Bone marrow (tissue), 2 donors: ENCODE results near the gene CA4.

Source experiments
- DNase-seq, 2 donors: peaks; one replicate each; lab custom pipeline; 2025; lab: John Stamatoyannopoulos, UW

CA4 gene

DNA sequence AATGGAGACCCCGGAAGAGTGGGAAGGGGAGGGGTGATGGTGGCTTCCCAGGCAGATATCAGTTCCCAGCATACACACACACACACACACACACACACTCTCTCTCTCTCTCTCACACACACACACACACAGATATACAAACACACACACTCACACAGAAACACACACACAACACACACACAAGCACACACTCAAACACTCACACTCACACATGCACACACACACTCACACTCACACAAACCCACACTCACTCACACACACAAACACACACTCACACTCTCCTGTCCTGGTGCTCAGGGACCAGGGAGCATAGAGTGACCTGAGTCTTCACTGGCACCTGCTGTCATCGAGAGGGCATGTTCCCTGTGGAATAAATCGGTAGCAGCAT, 5.6 kb downstream of the CA4 start:
- DNase-seq = no peak

DNA sequence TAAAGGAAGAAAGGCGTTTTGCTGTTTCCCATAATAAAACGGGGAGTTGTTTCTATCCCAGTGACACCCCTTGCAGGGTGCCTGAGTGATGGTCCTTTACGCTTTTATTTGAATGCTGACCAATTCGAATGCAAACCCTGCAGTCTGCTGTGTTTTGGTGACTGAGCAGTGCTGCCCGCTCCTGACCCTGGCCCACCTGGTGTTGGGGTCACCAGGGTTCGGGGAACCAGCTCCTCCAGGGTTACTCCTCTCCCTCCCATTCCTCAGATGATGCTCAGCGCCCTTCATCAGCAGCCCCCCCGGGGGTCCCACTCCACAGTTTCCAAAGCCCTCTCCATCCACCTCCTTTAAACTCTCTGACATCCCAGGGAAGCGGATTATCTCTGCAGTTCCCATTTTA, 6.0 kb downstream of the CA4 start:
- DNase-seq = no peak

DNA sequence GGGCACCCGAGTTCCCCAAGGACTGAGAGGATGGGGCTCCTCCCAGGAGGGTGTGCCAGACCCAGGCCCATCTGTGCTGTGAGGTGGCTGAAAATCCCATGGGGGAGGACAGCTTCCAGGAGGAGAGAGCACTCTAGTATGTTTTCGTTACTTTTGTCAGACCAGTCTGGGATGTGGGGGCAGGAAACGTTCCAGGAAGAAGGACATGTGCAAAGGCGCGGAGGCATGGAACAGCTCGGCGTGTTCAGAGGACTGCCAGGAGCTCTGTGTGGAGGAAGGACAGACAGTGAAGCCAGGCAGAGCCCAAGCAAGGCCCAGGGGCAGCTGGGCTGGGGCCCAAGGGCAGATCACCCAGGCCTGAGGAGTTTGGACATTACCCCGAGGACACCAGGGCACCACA, 7.0 kb downstream of the CA4 start:
- DNase-seq = no peak

DNA sequence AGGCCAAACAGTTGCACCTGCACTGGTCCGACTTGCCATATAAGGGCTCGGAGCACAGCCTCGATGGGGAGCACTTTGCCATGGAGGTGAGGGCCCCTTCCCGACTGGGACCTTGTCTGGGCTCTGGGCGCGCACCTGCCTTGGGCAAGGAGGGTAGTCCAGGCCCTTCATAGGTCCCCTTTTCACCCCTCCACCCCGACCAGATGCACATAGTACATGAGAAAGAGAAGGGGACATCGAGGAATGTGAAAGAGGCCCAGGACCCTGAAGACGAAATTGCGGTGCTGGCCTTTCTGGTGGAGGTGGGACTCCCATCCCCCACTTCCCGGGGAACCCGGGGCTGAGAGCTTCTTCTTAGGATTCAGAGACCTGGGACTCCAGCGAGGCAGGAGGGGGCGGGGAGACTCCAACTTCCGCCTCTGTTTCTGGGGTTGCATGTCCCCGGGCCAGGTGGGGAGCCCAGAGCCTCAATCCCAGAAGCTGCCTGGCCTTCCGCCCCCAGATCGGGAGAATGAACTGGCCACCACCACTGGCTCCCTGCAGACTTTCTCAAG, 7.8 kb downstream of the CA4 start:
- no peak for DNase-seq

DNA sequence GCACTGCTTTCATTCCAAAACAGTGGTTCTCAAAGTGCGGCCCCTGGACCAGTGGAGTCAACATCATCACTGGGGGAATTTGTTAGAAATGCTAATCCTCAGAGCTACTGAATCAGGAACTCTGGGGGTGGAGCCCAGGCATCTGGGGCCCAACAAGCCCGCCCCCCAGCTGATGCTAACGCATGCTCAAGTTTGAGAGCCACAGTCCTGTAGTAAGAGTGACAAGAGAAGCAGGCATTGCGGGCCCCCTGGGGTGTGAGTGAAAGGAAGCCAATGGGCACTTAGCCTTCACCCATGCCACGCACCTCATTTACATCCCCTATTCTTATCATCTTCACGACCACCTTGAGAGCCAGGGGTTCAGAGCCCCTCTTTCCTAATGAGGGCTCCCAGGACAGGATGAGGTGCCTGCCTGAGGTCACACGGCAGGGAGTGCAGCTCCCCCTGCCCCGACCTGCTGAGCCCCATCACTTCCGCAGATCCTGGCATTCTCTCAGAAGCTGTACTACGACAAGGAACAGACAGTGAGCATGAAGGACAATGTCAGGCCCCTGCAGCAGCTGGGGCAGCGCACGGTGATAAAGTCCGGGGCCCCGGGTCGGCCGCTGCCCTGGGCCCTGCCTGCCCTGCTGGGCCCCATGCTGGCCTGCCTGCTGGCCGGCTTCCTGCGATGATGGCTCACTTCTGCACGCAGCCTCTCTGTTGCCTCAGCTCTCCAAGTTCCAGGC, 9.1 kb downstream of the CA4 start:
- no peak for DNase-seq

DNA sequence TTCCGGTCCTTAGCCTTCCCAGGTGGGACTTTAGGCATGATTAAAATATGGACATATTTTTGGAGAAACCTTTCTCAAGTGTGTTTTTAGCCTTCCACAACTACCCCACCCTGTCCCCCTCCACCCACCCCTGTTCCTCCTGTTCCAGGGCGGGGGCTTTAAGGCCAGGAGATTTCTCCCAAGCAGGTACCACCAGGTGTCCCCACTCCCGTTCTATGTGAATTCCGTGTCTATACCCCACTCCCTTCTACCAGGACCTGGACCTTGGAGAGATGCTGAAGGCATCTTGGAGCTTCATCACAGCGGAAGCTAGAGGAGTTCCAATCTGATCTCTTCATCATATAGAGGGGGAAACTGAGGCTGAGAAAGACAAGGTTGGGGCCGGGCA, 9.7 kb downstream of the CA4 start:
- DNase-seq = no peak

DNA sequence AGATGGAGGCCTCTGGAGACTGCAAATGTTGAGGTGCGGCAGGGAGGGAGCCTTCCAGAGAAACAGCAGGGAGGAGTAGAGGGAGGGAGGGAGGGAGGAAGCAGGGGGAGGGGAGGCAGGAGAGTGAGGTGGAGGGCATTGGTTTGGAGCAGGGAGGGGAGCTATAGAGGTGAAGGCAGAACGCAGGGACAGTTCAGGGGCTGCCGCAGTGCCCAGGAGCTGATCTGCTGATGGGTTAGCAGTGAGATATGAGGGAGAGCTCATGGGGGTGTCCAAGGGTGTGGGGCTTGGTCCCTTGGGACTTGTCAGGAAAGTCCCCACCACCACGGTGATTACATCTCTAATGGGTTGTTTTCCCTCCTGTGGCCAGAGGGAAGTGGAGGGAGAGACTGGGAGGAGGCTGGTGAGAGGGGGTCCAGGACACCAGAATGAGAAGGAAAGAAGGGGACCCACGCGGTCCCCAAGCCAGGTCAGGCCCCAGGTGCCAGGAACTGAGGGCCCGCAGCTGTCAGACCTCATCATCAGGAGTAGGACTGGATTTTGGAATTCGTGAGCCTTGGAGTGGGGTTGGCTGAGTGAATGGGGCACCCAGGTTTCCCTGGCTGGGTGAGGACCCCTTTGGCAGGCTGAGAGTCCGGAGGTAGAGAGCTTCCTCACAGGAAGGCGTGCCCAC, 11.2 kb downstream of the CA4 start:
- no peak for DNase-seq

DNA sequence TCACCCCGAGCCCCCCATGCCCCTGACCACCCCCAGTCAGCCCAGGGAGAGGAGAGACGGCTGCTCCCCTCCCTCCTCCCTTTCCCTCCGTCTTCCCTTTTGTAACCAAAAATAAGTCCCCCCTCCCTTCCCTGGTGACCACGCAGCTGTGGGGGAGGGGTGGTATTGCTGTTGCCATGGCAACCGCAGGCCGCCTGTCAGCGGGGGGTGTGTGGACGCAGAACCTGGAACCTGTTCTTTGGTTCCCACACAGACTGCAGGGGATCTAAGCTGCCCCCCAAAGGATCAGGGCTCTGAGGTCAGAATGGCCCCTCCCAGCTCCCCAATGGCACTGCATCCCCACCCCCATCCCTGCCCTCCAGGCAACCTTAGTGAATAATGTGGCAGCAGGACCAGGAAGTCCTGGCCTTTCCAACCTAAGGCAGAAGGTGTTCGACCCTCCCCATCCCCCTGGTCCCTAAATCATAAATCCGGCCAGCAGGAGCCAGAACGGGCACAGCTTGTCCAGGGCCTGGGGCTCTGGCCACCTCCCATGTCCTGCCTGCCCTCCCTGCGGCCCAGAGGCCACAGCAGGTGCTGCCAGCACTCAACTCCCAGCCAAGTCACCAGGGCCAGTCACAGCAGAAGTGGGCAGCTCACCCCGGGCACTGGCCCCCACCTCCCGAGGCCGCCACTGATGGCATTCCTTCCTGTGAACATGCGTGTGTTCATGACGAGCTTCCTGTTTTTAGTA, 12.0 kb downstream of the CA4 start:
- DNase-seq = peak in 1 of 2 donors; percentile 47

DNA sequence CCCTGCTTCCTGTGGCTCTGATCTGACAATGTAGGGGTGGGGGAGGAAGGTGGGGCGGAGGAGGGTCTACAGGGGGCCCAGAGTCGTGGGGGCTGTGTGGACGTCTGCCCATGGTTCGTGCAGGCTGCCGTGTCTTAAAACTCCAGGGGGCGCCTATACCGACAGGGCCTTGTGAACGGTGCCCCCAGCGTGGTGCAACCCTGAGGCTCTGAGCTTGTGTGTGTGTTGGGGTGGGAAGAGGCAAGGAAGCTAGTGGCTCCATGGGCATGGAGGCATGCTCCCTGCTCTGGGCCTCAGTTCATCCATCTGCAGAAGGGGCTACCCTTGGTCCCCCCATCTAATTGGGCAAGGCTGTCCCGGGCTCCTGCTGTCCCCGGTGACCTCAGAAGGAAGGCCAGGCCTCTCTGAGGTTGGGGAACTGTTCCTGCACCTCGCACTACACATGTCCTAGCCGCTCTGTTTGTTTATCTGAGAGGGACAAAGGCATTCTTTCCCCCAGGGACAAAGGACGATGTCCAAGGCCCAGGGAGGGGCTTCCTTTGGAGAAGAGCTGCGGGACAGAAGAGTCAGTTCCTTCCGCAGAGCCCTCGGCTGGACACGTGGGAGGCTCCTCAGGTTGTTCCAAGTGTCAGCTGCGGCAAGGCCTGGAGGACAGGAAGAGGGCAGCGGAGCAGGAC, 13.5 kb downstream of the CA4 start:
- DNase-seq = no peak

DNA sequence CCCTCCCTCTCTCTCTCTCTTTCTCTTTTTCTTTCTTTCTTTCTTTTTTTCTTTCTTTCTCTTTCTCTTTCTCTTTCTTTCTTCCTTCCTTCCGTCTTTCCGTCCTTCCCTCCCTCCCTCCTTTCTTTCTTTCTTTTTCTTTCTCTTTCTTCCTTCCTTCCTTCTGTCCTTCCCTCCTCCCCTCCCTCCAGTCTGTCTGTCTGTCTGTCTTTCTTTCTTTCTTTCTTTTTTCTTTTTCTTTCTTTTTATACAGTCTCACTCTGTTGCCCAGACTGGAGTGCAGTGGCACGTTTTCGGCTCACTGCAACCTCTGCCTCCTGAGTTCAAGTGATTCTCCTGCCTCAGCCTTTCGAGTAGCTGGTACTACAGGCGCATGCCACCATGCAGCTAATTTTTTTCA, 14.4 kb downstream of the CA4 start:
- no peak for DNase-seq

DNA sequence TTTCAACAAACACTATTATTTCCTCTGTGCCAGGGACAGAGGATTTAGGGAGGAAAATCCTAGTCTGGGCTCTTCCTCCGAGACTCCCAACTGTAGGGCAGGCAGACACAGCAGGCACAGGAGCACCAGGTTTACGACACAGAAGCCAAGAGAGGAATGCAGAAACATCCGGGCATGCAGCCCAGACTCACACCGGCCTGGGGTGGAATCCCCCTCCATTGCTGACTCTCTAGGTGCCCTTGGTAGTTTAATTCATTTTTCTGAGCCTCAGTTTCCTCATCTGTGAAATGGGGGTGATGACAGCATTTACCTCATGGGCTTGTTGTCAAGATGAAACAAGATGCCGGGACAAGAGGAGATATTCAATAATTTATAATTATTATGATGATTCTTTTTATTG, 14.9 kb downstream of the CA4 start:
- DNase-seq = no peak

DNA sequence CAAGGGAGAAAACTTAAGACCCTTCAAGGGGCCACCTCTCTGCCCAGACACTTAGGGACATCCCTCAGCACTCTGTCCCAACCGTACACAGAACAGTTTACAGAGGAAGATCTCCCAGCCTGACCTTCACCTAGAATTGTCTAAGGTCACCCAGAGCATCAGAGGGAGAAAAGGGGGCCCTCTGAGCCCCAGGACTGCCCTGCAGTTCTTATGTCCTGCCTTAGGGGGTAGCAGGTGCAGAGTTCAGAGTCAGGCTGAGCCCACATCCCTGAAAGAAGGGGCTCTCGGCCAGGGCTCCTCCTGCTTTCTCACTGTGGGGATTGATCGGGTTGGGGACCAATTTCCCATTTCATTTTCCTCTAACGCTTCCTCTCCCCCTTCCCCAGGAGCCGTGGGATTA, 15.4 kb downstream of the CA4 start:
- DNase-seq = no peak

DNA sequence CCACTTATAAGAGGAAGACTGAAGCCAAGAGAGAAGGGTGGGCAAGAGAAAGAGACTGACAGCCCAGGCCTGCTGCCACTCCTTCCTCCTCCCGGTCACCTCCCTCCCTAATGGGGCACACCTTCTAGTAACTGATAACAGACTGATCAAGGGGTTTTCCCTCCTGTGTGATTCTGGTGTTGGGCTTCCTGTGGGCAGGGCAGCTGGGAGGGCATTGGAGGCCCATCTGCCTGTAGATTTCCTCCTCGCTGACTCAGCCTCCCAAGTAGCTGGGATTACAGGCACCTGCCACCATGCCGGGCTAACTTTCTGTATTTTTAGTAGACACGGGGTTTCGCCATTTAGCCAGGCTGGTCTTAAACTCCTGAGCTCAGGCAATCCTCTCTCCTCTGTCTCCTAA, 16.2 kb downstream of the CA4 start:
- no peak for DNase-seq

DNA sequence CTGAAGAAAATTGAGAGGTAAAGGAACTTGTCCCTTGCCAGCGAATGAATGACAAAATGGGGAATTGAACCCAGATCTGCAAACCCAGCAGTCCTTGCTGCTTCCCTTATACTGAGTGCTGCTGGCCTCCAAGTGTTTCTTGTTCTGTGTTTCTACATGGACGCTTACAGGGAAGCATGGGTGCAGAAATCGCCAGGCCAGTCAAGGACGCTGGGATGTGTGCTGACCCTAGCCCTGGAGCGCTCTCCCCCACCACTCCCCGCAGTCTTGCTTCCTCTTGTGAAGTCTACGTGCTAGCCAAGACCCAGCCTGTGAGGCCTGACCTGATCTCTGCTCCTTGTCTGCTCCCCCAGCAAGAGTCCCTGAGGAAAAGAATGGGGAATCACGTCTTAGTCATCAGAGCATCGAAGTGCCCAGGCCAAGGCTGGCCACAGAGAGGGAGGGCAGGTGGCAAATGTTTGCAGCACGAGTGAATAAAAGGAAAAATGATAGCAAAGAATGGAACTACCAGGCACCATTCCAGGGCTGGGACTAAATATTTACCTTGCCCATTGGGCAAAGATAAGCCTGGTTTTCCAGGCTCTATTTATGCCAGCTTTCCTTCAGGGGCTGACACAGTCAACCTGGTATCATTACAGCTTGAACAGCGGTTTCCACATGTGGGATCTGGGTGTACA, 17.4 kb downstream of the CA4 start:
- no peak for DNase-seq

DNA sequence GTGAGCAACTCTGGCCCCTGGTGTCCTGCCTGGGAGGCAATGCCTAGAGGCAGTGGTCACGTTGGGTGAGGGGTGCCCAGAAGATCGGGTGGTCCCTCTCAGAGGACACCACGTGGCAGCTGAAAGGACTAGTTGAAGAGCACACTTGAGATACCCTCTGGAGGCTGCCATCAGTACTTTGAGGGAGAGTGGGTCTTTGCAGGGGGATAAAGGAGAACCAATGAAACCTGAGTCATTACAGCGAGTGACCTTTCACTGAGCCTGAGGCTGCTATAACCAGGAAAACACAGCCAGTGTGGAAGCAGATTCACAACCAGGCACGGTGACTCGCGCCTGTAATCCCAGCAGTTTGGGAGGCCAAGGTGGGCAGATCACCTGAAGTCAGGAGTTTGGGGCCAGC, 18.9 kb downstream of the CA4 start:
- DNase-seq = no peak

DNA sequence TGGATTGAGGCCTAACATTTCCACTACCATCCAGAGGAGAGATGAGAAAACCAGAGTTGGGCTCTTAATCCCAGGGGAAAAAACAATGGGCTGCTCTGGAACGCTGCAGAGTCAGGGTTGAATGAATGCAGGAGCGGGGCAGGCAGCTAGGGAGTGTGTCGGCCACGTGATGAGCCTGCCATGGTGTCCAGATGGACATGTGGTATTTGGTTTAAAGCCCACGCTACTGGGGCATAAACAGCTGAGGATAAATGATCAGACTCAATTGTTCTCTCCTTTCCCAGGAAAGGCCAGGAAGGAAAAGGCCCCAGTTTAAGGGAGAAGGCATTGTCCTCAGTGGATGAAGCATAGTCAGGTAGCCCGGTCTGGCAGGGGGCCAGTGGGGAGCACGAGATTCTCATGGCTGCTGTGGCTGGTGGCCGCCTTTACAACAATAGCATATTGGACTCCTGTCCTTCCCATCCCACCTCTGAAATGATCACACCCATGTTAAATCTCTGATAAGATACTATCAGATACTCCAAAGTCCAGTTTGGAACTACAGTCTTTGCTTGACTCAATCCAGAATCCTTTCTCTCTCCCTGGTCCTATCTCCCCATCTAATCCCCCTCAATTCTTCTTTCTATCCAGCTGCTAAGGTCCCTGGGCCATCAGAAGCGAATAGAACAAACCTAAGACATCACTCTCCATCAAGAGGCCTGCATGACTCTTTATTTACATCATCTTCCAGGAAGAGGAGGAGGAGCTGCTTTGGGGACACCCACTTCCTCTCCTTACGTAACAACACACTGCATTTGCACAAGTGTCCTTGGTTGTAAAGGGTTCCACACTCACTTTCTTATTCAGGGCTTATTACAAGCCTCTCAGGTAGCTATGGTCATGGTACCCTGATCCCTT, 20.4 kb downstream of the CA4 start:
- DNase-seq = peak in 1 of 2 donors; percentile 12

DNA sequence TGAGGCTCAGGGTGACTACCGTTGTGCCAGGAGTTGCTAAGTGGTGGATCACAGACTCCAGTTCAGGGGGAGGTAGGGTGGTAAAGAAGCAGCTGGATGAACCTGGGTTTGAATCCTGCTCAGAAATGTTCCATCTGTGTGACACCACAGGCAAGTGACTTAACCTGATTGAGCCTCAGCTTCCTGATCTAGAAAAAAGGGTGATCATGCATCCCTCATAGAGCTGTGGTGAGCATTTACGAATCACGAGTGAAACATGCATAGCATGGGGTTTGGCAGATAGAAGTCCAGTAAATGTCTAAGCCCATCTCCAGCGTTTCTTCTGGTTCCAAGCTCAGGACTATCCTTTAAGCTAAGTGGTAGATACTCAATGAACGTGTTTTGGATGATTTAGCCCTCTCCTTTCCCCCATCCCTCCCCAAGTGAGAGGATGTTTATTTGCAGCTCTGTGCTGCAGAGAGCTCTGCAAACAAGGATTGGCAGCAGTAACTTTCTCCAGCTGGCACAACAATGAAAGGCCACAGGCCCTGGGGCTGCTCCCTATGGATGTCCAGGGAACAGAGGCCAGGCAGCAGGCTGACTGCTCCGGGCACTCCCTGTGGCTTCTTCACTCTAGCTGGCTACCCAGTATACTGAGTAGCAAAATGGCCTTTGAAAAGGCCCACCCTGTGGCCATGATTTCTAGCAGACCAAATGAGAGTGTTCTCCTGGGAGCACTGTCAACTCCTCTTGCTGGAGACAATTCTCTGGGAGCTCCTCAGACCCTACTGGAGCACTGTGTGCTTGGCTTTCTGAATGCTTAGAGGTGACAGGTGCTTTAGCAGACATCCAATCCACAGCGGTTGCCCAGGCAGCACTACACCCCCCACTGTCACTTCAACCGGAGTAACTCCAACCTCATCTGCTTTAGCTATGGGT, 21.3 kb downstream of the CA4 start:
- DNase-seq = no peak

DNA sequence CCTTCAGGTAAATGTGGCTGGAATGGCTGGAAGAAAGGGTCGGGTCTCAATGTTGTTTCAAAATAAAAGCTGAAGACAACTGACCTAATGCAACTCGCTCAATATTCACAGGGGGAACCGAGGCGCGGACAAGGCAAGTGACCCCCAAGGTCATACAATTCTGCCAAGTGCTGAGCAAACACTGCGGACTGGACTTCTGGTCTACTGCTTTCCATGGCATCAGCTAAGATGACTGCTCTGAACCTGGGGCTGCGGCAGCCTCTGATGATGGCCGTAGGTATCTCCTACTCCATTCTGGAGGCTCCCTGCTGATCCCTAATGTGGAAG, 21.9 kb downstream of the CA4 start:
- DNase-seq = no peak

DNA sequence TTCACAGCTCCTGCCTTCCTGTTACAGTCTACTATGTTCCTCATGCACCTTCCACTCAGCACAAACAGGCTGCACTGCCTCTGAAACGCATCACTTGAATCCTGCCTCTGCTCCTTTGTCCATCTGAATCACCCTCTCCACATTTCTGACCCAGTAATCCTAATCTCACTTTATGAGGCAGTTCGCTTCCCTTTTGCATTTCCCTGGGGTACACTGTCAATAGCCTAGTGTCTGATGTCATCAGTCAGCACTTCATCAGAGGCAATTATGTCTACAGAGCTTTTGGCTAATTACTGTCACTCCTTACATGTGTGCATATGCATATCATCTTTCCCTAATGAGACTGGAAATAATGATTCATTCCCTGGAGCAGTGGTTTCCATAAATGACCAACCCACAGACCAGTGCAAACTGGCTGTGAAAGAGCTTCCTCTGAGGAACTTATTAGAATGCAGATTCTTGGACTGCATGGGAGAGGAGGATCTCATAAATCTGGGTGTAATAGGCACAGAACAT, 23.6 kb downstream of the CA4 start:
- no peak for DNase-seq

DNA sequence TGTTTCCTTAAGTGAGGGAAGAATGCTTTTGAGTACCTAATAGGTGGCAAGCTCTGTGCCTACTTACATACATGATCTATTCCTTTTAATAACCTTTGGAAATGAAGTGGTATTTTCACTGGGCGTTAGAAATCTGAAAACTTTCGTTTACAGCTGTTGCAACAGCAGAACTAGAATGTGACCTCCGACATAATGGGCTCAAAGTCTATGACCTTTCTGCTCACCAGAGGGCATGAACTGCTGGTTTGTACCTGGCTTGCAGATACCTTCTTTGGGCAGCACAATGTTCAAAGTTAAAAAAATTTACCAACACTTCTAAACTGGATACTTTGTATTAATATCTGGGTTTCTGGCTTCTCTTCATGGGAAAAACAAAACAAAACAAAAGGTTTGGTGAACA, 24.3 kb downstream of the CA4 start:
- DNase-seq = no peak
